ENCODE results near the gene PTPRN2. TPM values are rescaled to one million over a fixed set of nuclear protein-coding genes. Genes with fewer than 3 reads are reported as not detected.

PTPRN2 gene
- total RNA-seq, 1 donor from 2014 or later, result 1.8 TPM

GRCh38 chr7:157871681-157872080 is 715.9 kb downstream of the PTPRN2 start:
- TF ChIP-seq, protein P1, sequence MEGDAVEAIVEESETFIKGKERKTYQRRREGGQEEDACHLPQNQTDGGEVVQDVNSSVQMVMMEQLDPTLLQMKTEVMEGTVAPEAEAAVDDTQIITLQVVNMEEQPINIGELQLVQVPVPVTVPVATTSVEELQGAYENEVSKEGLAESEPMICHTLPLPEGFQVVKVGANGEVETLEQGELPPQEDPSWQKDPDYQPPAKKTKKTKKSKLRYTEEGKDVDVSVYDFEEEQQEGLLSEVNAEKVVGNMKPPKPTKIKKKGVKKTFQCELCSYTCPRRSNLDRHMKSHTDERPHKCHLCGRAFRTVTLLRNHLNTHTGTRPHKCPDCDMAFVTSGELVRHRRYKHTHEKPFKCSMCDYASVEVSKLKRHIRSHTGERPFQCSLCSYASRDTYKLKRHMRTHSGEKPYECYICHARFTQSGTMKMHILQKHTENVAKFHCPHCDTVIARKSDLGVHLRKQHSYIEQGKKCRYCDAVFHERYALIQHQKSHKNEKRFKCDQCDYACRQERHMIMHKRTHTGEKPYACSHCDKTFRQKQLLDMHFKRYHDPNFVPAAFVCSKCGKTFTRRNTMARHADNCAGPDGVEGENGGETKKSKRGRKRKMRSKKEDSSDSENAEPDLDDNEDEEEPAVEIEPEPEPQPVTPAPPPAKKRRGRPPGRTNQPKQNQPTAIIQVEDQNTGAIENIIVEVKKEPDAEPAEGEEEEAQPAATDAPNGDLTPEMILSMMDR (IDR thresholded peaks at IDR 0.05), result no peak
- H3K27me3 Mint-ChIP-seq, result no peaks in the 10 kb centered on the region
- DNase-seq, result no peak
- intact Hi-C loops (cut with micrococcal nuclease), result no loop called here
- no peaks in the 10 kb centered on the region for H3K36me3 Mint-ChIP-seq (ENCODE audit: low read depth)
- no peak for ATAC-seq (ENCODE audit: low read depth)
- no peak overlapping the region for H3K27ac Mint-ChIP-seq
- no peaks in the 10 kb centered on the region for H3K9me3 Mint-ChIP-seq
- ChIA-PET CTCF (no interaction called here), POLR2A (no interaction called here)
- no peak overlapping the region for H3K4me3 Mint-ChIP-seq
- H3K4me1 Mint-ChIP-seq, result peaks cover 6% of the 10 kb centered on the region

GRCh38 chr7:157870644-157871290 is 716.9 kb downstream of the PTPRN2 start:
- H3K36me3 Mint-ChIP-seq (ENCODE audit: low read depth), result no peaks in the 10 kb centered on the region
- DNase-seq, result no peak
- H3K27ac Mint-ChIP-seq, result no peak overlapping the region
- H3K4me3 Mint-ChIP-seq, result no peak overlapping the region
- no peaks in the 10 kb centered on the region for H3K27me3 Mint-ChIP-seq
- ChIA-PET CTCF (no interaction called here), POLR2A (no interaction called here)
- TF ChIP-seq, protein P1 (IDR thresholded peaks at IDR 0.05), result no peak
- intact Hi-C loops (cut with micrococcal nuclease), result no loop called here
- H3K9me3 Mint-ChIP-seq, result no peaks in the 10 kb centered on the region
- no peak for ATAC-seq (ENCODE audit: low read depth)
- H3K4me1 Mint-ChIP-seq, result peaks cover 6% of the 10 kb centered on the region

DNA sequence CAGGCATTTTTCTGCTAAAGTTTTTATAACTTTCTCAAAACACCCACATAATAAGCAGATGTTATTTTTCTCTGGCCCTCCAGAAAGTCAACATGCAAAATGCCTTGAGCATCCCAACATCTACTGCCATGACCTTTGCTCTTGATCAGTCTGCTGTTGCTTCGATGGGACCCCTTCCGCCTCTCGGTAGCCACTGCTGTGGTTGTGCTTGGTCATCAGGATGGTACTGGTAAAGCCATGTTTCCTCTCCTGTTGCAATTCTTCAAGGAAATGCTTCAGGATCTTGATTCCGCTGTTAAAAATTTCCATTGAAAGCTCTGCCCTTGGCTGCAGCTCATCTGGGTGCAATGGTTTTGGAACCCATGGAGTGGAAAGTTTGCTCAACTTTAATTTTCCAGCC is 717.8 kb downstream of the PTPRN2 start:
- Mint-ChIP-seq H3K4me1 (peaks cover 2% of the 10 kb centered on the region), H3K9me3 (no peaks in the 10 kb centered on the region), H3K36me3 (ENCODE audit: low read depth) (no peaks in the 10 kb centered on the region), H3K27me3 (no peaks in the 10 kb centered on the region), H3K4me3 (no peak overlapping the region), H3K27ac (no peak overlapping the region)
- ChIA-PET POLR2A (no interaction called here), CTCF (no interaction called here)
- no peak for ATAC-seq (ENCODE audit: low read depth)
- intact Hi-C loops (cut with micrococcal nuclease), result no loop called here
- TF ChIP-seq, protein P1 (IDR thresholded peaks at IDR 0.05), result no peak
- no peak for DNase-seq

- intact Hi-C loops (cut with micrococcal nuclease), result no loop called here
- no peaks in the 10 kb centered on the region for H3K4me1 Mint-ChIP-seq
- DNase-seq (no peak), ATAC-seq (ENCODE audit: low read depth) (no peak)
- no peaks in the 10 kb centered on the region for H3K36me3 Mint-ChIP-seq (ENCODE audit: low read depth)
- POLR2A ChIA-PET, result no interaction called here
- TF ChIP-seq, protein P1 (IDR thresholded peaks at IDR 0.05), result no peak
- no peaks in the 10 kb centered on the region for H3K9me3 Mint-ChIP-seq
- CTCF ChIA-PET, result no interaction called here
- no peaks in the 10 kb centered on the region for H3K27me3 Mint-ChIP-seq
- no peak overlapping the region for H3K27ac Mint-ChIP-seq
- no peak overlapping the region for H3K4me3 Mint-ChIP-seq
Observed at GRCh38 chr7:157867685-157868305, 719.8 kb downstream of the PTPRN2 start.

DNA sequence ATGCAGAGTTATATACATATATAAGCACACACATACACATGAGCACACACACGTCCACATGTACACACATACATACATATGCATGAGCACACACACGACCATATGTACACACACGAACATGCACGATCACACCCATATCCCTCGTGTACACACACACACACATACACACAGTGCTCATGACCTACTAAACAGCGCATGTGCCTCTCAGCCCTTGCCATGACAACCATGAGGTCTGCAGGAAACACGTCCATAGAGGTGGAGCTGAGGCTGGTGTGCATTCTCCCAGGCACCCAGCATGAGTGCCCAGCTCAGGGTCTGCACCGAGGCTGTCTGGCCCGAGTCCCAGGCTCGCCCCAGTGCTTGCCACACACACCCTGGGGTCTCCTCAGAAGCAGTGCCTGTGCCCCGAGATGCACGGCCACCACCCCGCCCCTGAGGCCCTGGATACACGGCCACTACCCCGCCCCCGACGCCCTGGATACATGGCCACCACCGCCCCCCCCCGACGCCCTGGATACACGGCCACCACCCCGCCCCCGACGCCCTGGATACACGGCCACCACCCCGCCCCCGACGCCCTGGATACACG is 721.2 kb downstream of the PTPRN2 start:
- no peaks in the 10 kb centered on the region for H3K27me3 Mint-ChIP-seq
- ChIA-PET CTCF (no interaction called here), POLR2A (no interaction called here)
- no peaks in the 10 kb centered on the region for H3K4me1 Mint-ChIP-seq
- intact Hi-C loops (cut with micrococcal nuclease), result no loop called here
- ATAC-seq (ENCODE audit: low read depth) (no peak), DNase-seq (no peak)
- no peaks in the 10 kb centered on the region for H3K9me3 Mint-ChIP-seq
- no peaks in the 10 kb centered on the region for H3K36me3 Mint-ChIP-seq (ENCODE audit: low read depth)
- H3K27ac Mint-ChIP-seq, result no peak overlapping the region
- no peak overlapping the region for H3K4me3 Mint-ChIP-seq
- TF ChIP-seq, protein P1 (IDR thresholded peaks at IDR 0.05), result no peak
